ENCODE data around the gene PRICKLE3. TPM values are rescaled to one million over a fixed set of nuclear protein-coding genes. Genes with fewer than 3 reads are reported as not detected.

The PRICKLE3 gene
- total RNA-seq, 1 donor from 2014 or later, result 12.7 TPM

GRCh38 chrX:49184294-49185281 lies 1.6 kb downstream of the PRICKLE3 start:
- Histone ChIP-seq H3K4me3 (ENCODE audit: low read depth, low read length) (peak overlapping the region; percentile 35), H3K36me3 (ENCODE audit: control insufficient read depth, insufficient read depth, low read length) (peaks cover 1% of the 10 kb centered on the region), H3K27me3 (ENCODE audit: control insufficient read depth, insufficient read depth, low read length) (no peaks in the 10 kb centered on the region)
- TF ChIP-seq CTCF (IDR thresholded peaks at IDR 0.05; ENCODE audit: insufficient read depth, low read length, poor library complexity, severe bottlenecking), result peak; percentile 1
- DNase-seq (ENCODE audit: low read depth), result peak; percentile 63

GRCh38 chrX:49183701-49184281 lies 2.4 kb downstream of the PRICKLE3 start:
- no peak for DNase-seq (ENCODE audit: low read depth)
- Histone ChIP-seq H3K36me3 (ENCODE audit: control insufficient read depth, insufficient read depth, low read length) (peaks cover 1% of the 10 kb centered on the region), H3K27me3 (ENCODE audit: control insufficient read depth, insufficient read depth, low read length) (no peaks in the 10 kb centered on the region), H3K4me3 (ENCODE audit: low read depth, low read length) (no peak overlapping the region)
- no peak for TF ChIP-seq CTCF (IDR thresholded peaks at IDR 0.05; ENCODE audit: insufficient read depth, low read length, poor library complexity, severe bottlenecking)

GRCh38 chrX:49179358-49179757 lies 6.8 kb downstream of the PRICKLE3 start:
- no peak for DNase-seq (ENCODE audit: low read depth)
- peaks cover 2% of the 10 kb centered on the region for H3K36me3 ChIP-seq (ENCODE audit: control insufficient read depth, insufficient read depth, low read length)
- TF ChIP-seq CTCF (IDR thresholded peaks at IDR 0.05; ENCODE audit: insufficient read depth, low read length, poor library complexity, severe bottlenecking), result no peak

GRCh38 chrX:49178537-49178936 lies 7.6 kb downstream of the PRICKLE3 start:
- no peak for DNase-seq (ENCODE audit: low read depth)
- no peak overlapping the region for H3K4me3 ChIP-seq (ENCODE audit: low read depth, low read length)
- H3K27me3 ChIP-seq (ENCODE audit: control insufficient read depth, insufficient read depth, low read length), result no peaks in the 10 kb centered on the region
- TF ChIP-seq CTCF (IDR thresholded peaks at IDR 0.05; ENCODE audit: insufficient read depth, low read length, poor library complexity, severe bottlenecking), result no peak
- H3K36me3 ChIP-seq (ENCODE audit: control insufficient read depth, insufficient read depth, low read length), result peaks cover 2% of the 10 kb centered on the region

More at GRCh38 chrX:49179358-49179757, 6.8 kb downstream of the PRICKLE3 start:
- Histone ChIP-seq H3K4me3 (ENCODE audit: low read depth, low read length) (no peak overlapping the region), H3K27me3 (ENCODE audit: control insufficient read depth, insufficient read depth, low read length) (no peaks in the 10 kb centered on the region)

GRCh38 chrX:49177873-49178480 lies 8.2 kb downstream of the PRICKLE3 start:
- no peaks in the 10 kb centered on the region for H3K27me3 ChIP-seq (ENCODE audit: control insufficient read depth, insufficient read depth, low read length)
- H3K4me3 ChIP-seq (ENCODE audit: low read depth, low read length), result no peak overlapping the region
- DNase-seq (ENCODE audit: low read depth), result no peak
- H3K36me3 ChIP-seq (ENCODE audit: control insufficient read depth, insufficient read depth, low read length), result peaks cover 2% of the 10 kb centered on the region
- no peak for TF ChIP-seq CTCF (IDR thresholded peaks at IDR 0.05; ENCODE audit: insufficient read depth, low read length, poor library complexity, severe bottlenecking)
